NCI-H1930 (cell line): ENCODE data around the gene OAF.

Experiments used
- DNase-seq, 2 experiments: peaks; one replicate each; lab custom pipeline; 2025; lab: John Stamatoyannopoulos, UW

The OAF gene

GRCh38 chr11:120222916-120223315 lies 12.1 kb downstream of the OAF start:
- no peak for DNase-seq

- DNase-seq = no peak
Observed at GRCh38 chr11:120223793-120224192, 13.0 kb downstream of the OAF start.

- DNase-seq = no peak
Observed at GRCh38 chr11:120224361-120224760, 13.5 kb downstream of the OAF start.

- DNase-seq = no peak
Observed at GRCh38 chr11:120224972-120225909, 14.4 kb downstream of the OAF start.

DNA sequence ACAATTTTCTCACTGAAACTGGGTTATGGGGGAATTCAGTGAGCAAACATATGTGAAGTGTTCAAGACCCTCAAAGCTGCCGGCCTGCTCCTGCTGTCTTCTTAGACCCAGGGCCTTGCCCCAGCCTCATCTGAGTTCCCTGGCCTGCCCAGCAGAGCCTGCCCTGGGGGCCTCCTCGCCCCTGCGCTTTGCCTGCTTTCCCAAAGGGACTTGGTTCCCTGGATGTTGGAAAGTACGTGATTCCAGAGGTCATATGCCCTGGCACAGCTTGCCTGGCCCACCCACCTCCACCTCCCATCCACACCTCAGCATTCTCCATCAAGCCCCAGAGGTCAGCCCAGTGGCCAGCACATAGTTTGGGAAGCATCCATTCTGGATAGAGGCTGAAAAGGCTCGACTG lies 15.4 kb downstream of the OAF start:
- DNase-seq = no peak

DNA sequence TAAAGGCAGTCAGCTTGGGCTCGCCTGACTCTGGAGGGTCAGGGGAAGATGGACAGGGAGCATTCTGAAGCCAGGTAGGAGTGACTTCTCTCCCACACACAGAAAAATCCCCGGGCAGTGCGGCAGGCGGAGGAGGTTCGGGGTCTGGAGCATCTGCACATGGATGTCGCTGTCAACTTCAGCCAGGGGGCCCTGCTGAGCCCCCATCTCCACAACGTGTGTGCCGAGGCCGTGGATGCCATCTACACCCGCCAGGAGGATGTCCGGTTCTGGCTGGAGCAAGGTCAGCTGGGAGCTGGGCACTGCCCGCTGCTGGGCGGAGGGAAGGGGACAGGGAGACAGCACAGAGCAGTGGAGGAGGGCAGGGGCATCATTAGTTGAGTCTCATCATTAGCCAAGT lies 15.9 kb downstream of the OAF start:
- no peak for DNase-seq

DNA sequence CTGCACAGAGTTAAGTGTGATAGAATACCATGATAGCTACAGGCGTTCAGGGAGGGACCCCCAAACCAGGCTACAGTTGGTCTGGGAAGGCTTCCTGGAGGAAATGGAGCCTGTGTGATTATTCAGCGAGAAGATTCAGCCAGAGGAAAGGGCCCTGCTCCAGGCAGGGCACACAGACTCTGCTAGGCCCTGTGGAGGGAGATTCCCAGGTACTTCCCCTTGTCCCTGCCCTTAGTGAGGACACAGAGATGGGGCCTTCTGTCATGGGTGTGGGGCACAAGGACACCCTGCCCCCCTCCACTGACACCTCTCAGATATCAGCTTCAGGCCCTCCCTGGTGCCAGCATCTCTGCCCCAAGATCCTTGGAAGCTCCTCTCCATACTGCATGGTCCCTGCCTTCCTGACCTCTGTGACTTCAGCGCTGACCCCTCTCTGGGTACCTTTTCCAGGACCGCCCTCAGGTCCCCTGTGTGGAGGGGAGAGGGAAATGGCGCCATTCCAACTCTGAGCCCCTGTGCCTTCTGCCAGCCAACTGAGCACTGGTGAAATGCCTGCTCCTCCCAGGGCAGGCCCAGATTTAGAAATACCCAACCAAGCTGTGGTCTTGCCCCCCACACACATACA lies 16.5 kb downstream of the OAF start:
- DNase-seq = no peak

- DNase-seq = no peak
Observed at GRCh38 chr11:120228794-120229384, 18.1 kb downstream of the OAF start.

DNA sequence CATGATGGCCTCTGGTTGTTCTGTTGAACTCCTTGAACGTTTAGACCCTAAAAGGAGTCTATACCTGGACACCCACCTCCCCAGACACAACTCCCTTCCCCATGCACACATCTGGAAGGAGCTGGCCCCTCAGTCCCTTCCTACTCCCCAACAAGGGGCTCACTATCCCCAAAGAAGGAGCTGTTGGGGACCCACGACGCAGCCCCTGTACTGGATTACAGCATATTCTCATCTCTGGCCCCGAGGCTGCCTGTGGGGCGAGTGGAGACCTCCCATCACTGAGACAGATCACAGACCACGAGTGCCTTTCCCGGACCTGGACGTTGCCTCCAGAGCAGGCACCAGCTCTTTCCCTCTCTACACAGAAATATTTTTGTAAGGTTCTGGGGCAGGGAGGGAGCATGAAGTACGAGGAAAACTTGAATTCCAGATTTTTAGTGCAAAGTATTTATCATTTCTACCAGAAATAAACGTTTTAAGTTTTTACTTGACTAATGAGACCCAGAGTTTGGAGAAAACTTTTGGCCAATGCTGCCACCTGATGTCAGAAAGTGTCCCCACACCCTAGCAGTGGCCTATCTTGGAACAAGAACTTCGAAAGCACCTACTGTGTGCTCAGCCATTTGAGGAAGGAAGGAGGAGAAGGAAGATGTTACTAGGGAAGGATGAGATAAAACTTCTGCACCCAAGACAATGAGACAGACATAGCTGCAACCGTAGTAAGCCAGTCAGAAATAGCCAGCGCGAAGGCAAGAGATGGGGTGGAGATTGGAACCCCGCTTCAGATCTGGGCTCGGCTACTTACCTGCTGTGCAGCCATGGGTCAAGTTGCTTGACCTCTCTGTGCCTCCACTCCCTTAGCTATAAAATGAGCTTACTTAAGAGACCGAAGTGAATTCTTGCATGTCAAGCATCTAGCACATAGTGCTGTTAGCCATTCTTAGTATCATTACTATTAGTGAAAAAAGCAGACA lies 18.9 kb downstream of the OAF start:
- no peak for DNase-seq

GRCh38 chr11:120230433-120231071 lies 19.7 kb downstream of the OAF start:
- no peak for DNase-seq

DNA sequence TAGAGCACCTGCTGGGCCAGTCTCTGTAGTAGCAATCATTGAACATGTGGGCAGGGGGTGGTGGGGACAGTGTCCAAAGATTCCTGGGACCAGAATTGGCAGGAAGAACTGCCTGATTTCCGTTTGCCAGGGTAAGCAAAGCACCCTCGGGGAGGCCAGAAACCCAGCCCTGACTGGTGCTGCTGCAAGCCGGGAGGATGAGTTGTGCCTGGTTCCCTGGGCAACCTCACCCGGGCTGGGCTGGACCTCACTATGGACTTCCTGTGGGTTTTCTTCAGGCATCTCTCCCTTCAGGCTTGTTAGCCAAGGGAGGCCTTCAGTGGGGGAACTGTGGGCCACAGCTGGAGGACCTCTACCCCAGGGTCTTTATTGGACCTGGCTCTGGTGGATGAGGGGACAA lies 21.1 kb downstream of the OAF start:
- DNase-seq = no peak

DNA sequence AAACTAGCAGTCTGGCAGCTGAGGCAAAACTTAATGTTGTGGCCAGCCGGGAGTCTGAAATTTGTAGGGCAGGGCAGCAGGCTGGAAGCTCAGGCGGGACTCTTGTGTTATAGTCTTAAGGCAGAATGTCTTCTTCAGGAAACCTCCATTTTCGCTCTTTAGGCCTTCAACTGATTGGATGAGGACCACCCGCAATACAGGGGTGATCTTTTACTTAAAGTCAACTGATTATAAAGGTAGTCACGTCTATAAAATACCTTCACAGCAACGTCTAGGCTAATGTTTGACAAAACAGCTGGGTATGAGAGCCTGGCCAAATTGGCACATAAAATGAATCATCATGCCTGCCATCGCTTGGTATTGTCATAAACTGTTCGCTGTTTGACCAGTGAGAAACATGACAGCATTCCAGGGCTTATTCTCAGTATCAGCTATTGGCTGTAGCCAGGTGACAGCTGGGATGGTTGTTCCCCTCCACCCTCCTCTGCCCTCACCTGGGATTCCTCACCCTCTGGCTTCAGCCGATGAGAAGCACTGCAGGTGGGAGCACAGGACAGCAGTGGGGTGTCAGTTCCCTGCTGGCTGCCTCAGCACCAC lies 22.5 kb downstream of the OAF start:
- DNase-seq = no peak

DNA sequence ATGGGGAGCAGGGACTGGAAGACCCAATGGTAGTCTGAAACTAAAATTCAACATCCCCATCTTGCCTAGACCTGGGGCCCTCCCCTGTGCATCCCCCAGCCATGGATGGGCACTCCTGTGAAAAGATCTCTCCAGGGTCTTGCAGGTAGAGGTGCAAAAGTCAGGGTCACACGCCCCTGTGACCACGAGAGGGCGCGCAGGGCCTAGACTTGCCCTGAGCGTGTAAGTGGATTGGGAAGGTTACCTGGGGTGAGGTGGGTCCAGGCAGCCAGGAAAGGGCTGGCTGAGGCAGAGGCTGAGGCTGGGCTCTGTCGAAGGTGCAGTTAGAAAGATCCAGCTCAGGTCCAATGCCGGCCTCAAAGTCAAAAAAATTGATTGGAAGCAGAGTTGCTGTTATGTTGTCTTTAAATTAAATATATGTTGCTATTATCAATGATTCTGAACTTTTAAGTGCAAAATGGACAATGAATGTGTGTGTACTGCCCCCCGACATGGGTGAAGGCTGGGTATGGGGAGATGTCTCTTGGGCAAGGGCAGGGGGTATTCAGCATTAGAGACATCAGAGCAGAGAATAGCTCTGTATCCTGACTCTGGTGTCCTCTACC lies 24.3 kb downstream of the OAF start:
- peak; percentile 23 to 35 for DNase-seq

GRCh38 chr11:120236169-120237107 lies 25.6 kb downstream of the OAF start:
- DNase-seq = no peak

DNA sequence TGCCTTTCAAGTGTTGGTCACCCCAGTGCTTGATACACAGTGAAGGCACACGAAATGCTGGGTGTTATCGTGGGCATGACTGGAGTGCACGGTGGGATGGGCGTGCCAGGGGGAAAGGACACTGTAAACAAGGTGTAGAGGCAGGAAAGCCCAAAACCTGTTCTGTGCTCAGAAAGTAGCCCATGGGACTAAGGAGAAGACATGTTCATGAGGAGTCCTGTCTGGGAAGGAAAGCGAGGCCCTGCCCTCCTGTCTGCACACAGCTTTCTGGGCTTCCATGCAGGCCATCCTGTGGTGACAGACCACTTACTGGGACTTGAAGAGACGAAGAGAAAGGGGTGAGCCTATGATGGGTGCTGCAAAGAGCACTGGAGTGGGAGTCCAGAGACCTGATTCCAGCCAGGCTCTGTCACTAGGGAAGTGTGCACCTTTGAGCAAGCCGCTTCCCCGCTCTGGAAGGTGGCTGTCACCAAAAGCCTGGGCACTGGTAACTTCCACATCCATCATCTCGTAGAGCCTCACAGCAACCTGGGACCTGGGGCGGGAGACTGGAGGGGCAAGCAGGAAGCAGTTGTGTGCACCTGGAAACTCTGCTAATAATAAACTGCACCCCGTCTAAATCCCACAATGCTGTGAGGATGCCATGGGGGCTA lies 28.3 kb downstream of the OAF start:
- DNase-seq = no peak

DNA sequence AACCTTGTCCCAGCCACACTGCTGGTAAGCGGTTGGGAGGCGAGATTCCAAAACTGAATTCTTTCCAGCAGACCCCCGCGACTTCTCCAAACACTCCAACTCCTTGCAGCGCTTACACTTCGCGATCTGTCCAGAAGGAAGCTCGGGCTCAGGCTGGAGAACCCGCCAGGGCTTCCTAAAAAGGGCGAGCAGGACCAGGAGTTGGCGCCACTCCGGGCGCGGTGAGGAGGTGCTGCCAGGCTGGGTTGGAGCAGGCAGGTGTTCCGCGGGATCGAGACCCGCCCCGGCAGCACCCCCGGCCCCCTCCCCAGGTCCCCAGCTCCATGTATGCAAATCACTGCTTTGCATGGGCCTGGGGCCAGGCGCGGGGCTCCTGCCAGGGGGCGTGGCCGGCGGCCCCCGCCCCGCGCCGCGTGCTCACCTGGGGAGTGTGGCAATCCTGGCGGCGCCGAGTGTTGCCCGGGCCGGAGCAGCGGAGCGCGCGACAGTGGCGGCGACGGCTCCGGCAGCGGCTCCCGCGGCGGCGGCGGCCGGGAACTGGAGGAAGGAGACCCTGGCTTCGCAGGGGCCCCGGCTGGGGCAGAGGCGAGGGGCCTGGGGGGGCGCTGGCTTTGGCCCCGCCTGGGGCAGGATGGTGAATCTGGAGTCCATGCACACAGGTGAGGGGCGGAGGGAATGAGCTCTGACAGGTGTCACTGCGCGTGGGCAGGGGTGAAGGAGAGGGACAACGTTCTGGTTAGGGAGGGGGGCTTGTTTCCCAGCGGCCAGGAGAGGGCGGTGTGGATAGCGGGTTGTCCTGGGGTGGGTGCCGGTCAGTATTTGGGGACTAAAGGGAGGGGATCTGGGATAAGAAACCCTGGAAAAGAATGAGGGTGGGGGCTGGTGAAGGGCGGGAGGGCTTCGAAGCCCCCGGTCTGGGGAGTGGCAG lies 29.1 kb downstream of the OAF start, which contains the start of gene POU2F3:
TSS of gene POU2F3 (plus strand) at position 428 of the 928 bp plus-strand sequence. CDS start at position 632, 204 bp downstream.
- DNase-seq = no peak

DNA sequence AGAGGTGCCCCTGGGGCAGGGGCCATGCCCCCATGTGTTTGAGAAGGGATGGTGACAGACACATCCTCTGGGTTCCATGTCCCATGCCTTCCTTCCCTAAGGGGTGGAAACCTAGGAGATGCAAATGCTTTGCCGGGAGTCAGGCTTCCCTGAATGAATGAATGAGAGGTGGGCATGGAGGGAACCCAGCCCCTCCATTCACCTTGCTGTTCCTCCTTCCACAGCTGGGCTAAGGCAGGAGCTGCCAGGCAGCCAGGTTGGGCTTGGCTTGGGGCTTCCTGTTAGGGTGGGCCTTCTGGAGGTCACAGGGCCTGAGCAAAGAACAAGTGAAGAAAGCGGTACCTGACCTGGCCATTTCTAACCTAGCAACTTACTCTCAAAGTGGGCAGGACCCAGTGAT lies 30.0 kb downstream of the OAF start:
- no peak for DNase-seq

GRCh38 chr11:120241277-120241676 lies 30.4 kb downstream of the OAF start:
- no peak for DNase-seq
